GM21447 (cell line): ENCODE results near the gene ATXN3L.

ENCODE experiments used
- ATAC-seq: cut with Tn5 transposase; IDR thresholded peaks from one replicate; pipeline ENCODE4 v1.9.1; 2021; ENCODE audit not compliant: unreplicated experiment

The ATXN3L gene

GRCh38 chrX:13319953-13320352 lies at the start of gene ATXN3L:
Gene ATXN3L (minus strand): TSS chrX:13320053. CDS start chrX:13319934, 119 bp downstream.
- no peak for ATAC-seq

- ATAC-seq: no peak
Observed at GRCh38 chrX:13369256-13370030, 49.6 kb upstream of the ATXN3L start.

GRCh38 chrX:13367950-13368349 lies 48.1 kb upstream of the ATXN3L start:
- ATAC-seq: no peak

GRCh38 chrX:13366698-13367097 lies 46.8 kb upstream of the ATXN3L start:
- ATAC-seq: no peak

GRCh38 chrX:13365161-13365560 lies 45.3 kb upstream of the ATXN3L start:
- no peak for ATAC-seq

- ATAC-seq: no peak
Observed at GRCh38 chrX:13364230-13364857, 44.5 kb upstream of the ATXN3L start.

GRCh38 chrX:13360146-13360545 lies 40.3 kb upstream of the ATXN3L start:
- no peak for ATAC-seq

GRCh38 chrX:13357925-13358324 lies 38.1 kb upstream of the ATXN3L start:
- ATAC-seq: no peak

- ATAC-seq: no peak
Observed at GRCh38 chrX:13346646-13347045, 26.8 kb upstream of the ATXN3L start.

GRCh38 chrX:13345438-13345837 lies 25.6 kb upstream of the ATXN3L start:
- no peak for ATAC-seq

- no peak for ATAC-seq
Observed at GRCh38 chrX:13345037-13345436, 25.2 kb upstream of the ATXN3L start.

- no peak for ATAC-seq
Observed at GRCh38 chrX:13341491-13342101, 21.7 kb upstream of the ATXN3L start.

GRCh38 chrX:13340182-13340791 lies 20.4 kb upstream of the ATXN3L start:
- no peak for ATAC-seq

GRCh38 chrX:13339607-13340006 lies 19.8 kb upstream of the ATXN3L start:
- no peak for ATAC-seq

- no peak for ATAC-seq
Observed at GRCh38 chrX:13338996-13339515, 19.2 kb upstream of the ATXN3L start.

GRCh38 chrX:13334491-13334890 lies 14.6 kb upstream of the ATXN3L start:
- ATAC-seq: no peak

- no peak for ATAC-seq
Observed at GRCh38 chrX:13330446-13330845, 10.6 kb upstream of the ATXN3L start.

GRCh38 chrX:13327666-13328065 lies 7.8 kb upstream of the ATXN3L start:
- ATAC-seq: no peak

- no peak for ATAC-seq
Observed at GRCh38 chrX:13323241-13323640, 3.4 kb upstream of the ATXN3L start.

- no peak for ATAC-seq
Observed at GRCh38 chrX:13317366-13317765, 2.5 kb downstream of the ATXN3L start.

- no peak for ATAC-seq
Observed at GRCh38 chrX:13311560-13311959, 8.3 kb downstream of the ATXN3L start.

- no peak for ATAC-seq
Observed at GRCh38 chrX:13309631-13310030, 10.2 kb downstream of the ATXN3L start.
